Panc1 (cell line): ENCODE measurements around the gene IL24.

Experiments used
- CTCF ChIP-seq: fragments of 450-650 bp; IDR thresholded peaks from 2 replicates; pipeline ENCODE4 v1.5.1; 2017; ENCODE audit warnings: mild to moderate bottlenecking
- POLR2AphosphoS5 ChIP-seq: IDR thresholded peaks from 2 replicates; pipeline ENCODE4 v1.6.1; 2012; ENCODE audit warnings: mild to moderate bottlenecking, low read depth, low read length, moderate library complexity
- REST ChIP-seq, 2 experiments: IDR thresholded peaks; 2 replicates each; pipeline ENCODE4 v1.6.1; 2011 to 2012; ENCODE audit warnings: low read depth in 2 of 2, control low read depth in 1 of 2, low read length in 1 of 2, mild to moderate bottlenecking in 1 of 2, moderate library complexity in 1 of 2; ENCODE audit not compliant: insufficient read depth in 1 of 2
- SIN3A ChIP-seq: IDR thresholded peaks from 2 replicates; pipeline ENCODE4 v1.6.1; 2012; ENCODE audit warnings: low read depth, mild to moderate bottlenecking, low read length, moderate library complexity, borderline replicate concordance; ENCODE audit not compliant: insufficient read depth
- TCF7L2 ChIP-seq: IDR thresholded peaks from 2 replicates; pipeline ENCODE4 v1.6.1; 2011; ENCODE audit warnings: mild to moderate bottlenecking, low read depth, low read length, inconsistent platforms

GRCh38 chr1:206895837-206896242 lies 1.4 kb upstream of the IL24 start:
- TF ChIP-seq REST (IDR thresholded peaks at IDR 0.05; ENCODE audit: insufficient read depth in 1 of 2, low read depth in 2 of 2, low read length in 1 of 2) (no peak), CTCF (no peak), POLR2AphosphoS5 (no peak), SIN3A (no peak), TCF7L2 (no peak)
